ENCODE results near the gene ZBED5. TPM values are rescaled to one million over a fixed set of nuclear protein-coding genes. Genes with fewer than 3 reads are reported as not detected.

The ZBED5 gene
- total RNA-seq, 1 donor from 2014 or later = 89.1 TPM

GRCh38 chr11:10847960-10848860, 9.6 kb downstream of the ZBED5 start:
- Mint-ChIP-seq H3K27me3 (ENCODE audit: low read depth) (no peaks in the 10 kb centered on the region), H3K4me1 (peaks cover 14% of the 10 kb centered on the region), H3K36me3 (ENCODE audit: low read depth) (peaks cover 6% of the 10 kb centered on the region), H3K4me3 (no peak overlapping the region), H3K9me3 (no peaks in the 10 kb centered on the region), H3K27ac (ENCODE audit: unreplicated experiment) (no peak overlapping the region)
- TF ChIP-seq CTCF (conservative IDR thresholded peaks at IDR 0.05) = no peak
- no peak for DNase-seq (ENCODE audit: low read depth, low spot score)

GRCh38 chr11:10846660-10847059, 11.2 kb downstream of the ZBED5 start:
- no peak overlapping the region for H3K27ac Mint-ChIP-seq (ENCODE audit: unreplicated experiment)
- DNase-seq (ENCODE audit: low read depth, low spot score) = no peak

GRCh38 chr11:10845589-10845988, 12.3 kb downstream of the ZBED5 start:
- no peak overlapping the region for H3K27ac Mint-ChIP-seq (ENCODE audit: unreplicated experiment)
- H3K4me3 Mint-ChIP-seq = no peak overlapping the region
- no peaks in the 10 kb centered on the region for H3K9me3 Mint-ChIP-seq
- H3K36me3 Mint-ChIP-seq (ENCODE audit: low read depth) = no peaks in the 10 kb centered on the region
- H3K27me3 Mint-ChIP-seq (ENCODE audit: low read depth) = no peaks in the 10 kb centered on the region
- no peak for TF ChIP-seq CTCF (conservative IDR thresholded peaks at IDR 0.05)
- DNase-seq (ENCODE audit: low read depth, low spot score) = no peak
- H3K4me1 Mint-ChIP-seq = peaks cover 10% of the 10 kb centered on the region

More at GRCh38 chr11:10846660-10847059, 11.2 kb downstream of the ZBED5 start:
- no peak for TF ChIP-seq CTCF (conservative IDR thresholded peaks at IDR 0.05)
- Mint-ChIP-seq H3K4me1 (peaks cover 10% of the 10 kb centered on the region), H3K36me3 (ENCODE audit: low read depth) (no peaks in the 10 kb centered on the region), H3K27me3 (ENCODE audit: low read depth) (no peaks in the 10 kb centered on the region), H3K9me3 (no peaks in the 10 kb centered on the region), H3K4me3 (no peak overlapping the region)

GRCh38 chr11:10844796-10845195, 13.1 kb downstream of the ZBED5 start:
- no peaks in the 10 kb centered on the region for H3K27me3 Mint-ChIP-seq (ENCODE audit: low read depth)
- H3K36me3 Mint-ChIP-seq (ENCODE audit: low read depth) = no peaks in the 10 kb centered on the region
- TF ChIP-seq CTCF (conservative IDR thresholded peaks at IDR 0.05) = no peak
- H3K27ac Mint-ChIP-seq (ENCODE audit: unreplicated experiment) = no peak overlapping the region
- no peak overlapping the region for H3K4me3 Mint-ChIP-seq
- peaks cover 10% of the 10 kb centered on the region for H3K4me1 Mint-ChIP-seq
- no peaks in the 10 kb centered on the region for H3K9me3 Mint-ChIP-seq
- no peak for DNase-seq (ENCODE audit: low read depth, low spot score)

DNA sequence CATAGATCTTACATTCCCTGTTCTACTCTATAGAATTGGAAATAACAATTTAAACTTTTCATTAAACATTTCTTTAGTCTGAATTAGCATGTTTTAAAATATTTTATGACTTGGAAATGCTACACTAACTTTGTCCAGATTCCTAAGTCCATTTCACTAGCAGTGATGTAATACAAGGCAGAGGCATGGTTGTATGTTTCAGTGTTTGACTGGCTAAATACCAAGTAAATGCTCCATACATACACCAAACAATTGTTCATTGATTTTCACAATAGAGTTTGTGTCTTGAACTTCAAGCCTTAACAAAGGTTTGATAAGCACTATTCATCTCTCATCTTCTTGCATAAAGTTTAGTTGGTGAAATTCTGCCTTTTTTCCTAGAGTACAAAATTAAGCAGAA, 13.5 kb downstream of the ZBED5 start:
- no peak for TF ChIP-seq CTCF (conservative IDR thresholded peaks at IDR 0.05)
- Mint-ChIP-seq H3K27me3 (ENCODE audit: low read depth) (no peaks in the 10 kb centered on the region), H3K36me3 (ENCODE audit: low read depth) (no peaks in the 10 kb centered on the region), H3K9me3 (no peaks in the 10 kb centered on the region), H3K27ac (ENCODE audit: unreplicated experiment) (no peak overlapping the region), H3K4me3 (no peak overlapping the region), H3K4me1 (peaks cover 10% of the 10 kb centered on the region)
- DNase-seq (ENCODE audit: low read depth, low spot score) = no peak

All from neural crest cell (in vitro differentiated cells).